PC-3 (cell line): ENCODE results near the gene MIGA1.

Source experiments
- EZH2 ChIP-seq: fragments of 300-600 bp; sonication (generic); IDR thresholded peaks from one replicate; pipeline ENCODE4 v1.6.1; 2017; ENCODE audit warnings: antibody characterized with exemption, mild to moderate bottlenecking, low read length; ENCODE audit not compliant: unreplicated experiment
- EZH2phosphoT487 ChIP-seq: fragments of 300-600 bp; sonication (generic); IDR thresholded peaks from 2 replicates; pipeline ENCODE4 v1.6.1; 2018; ENCODE audit warnings: mild to moderate bottlenecking, antibody characterized with exemption, low read length, borderline replicate concordance
- TF ChIP-seq, protein P1 (sequence below): fragments of 300-600 bp; sonication (generic); conservative IDR thresholded peaks from 2 replicates; pipeline ENCODE4 v1.5.1; 2017; ENCODE audit warnings: antibody characterized with exemption, low read depth, mild to moderate bottlenecking, low read length

DNA sequence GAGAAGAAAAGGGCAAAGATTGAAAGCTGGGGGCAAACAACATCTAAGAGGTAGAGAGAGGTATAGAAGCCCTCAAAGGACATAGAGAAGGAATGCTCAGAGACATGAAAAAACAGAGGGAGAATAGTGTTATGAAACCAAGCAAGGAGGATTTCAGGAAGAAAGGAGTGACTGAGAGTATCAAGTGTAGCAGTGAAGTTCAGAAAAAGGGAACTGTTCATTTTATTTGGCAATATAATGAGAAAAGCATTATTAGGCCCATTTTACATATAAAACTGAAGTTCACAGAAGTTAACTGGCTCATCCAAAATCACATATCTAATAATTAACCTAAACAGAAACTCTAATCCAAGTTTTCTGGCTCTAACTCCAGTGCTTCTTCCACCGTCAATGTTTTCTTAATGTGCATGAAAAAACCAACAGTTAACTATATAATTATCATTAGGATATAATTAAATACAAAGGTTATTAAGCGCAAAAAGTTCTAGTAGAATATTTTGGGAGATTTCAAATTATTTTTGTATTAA, 126.6 kb downstream of the MIGA1 start:
- TF ChIP-seq, protein P1, sequence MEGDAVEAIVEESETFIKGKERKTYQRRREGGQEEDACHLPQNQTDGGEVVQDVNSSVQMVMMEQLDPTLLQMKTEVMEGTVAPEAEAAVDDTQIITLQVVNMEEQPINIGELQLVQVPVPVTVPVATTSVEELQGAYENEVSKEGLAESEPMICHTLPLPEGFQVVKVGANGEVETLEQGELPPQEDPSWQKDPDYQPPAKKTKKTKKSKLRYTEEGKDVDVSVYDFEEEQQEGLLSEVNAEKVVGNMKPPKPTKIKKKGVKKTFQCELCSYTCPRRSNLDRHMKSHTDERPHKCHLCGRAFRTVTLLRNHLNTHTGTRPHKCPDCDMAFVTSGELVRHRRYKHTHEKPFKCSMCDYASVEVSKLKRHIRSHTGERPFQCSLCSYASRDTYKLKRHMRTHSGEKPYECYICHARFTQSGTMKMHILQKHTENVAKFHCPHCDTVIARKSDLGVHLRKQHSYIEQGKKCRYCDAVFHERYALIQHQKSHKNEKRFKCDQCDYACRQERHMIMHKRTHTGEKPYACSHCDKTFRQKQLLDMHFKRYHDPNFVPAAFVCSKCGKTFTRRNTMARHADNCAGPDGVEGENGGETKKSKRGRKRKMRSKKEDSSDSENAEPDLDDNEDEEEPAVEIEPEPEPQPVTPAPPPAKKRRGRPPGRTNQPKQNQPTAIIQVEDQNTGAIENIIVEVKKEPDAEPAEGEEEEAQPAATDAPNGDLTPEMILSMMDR, result no peak
- no peak for TF ChIP-seq EZH2
- TF ChIP-seq EZH2phosphoT487, result no peak
